Measurements from ENCODE around the gene GALK2. TPM values are rescaled to one million over a fixed set of nuclear protein-coding genes. Genes with fewer than 3 reads are reported as not detected.

Gene GALK2
- total RNA-seq, 2 experiments from 2014 or later, result 27.9 to 31.5 TPM

DNA sequence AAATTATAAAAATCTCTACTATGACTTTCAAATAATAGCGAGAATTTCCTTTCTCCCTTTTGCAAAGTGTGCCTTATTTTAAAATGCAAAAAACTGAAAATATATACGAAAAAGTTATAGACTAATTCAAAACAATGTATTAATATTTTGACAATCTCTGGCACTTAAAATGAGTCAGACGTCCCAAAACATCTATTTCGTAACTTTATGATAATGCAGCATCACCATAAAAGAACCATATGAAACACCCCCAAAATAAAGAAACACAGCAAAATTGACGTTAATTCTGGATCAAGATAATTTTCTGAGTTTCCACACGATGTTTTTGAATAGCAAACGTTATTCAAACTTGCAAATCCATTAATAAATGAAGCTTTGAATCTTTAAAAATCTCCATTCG is 15.7 kb upstream of the GALK2 start:
- no TSS peak for BruUV-seq (replicated peaks)
- no peak for DNase-seq (ENCODE audit: low spot score)
- Histone ChIP-seq H3K36me3 (ENCODE audit: insufficient read depth, low read length) (peaks cover 22% of the 10 kb centered on the region), H3K4me3 (ENCODE audit: low read depth, low read length, poor library complexity, severe bottlenecking) (peak overlapping the region; percentile 95), H2AFZ (ENCODE audit: low read length) (no peak overlapping the region), H3K9me2 (ENCODE audit: insufficient read depth, low read length) (no peaks in the 10 kb centered on the region), H3K9me3 (ENCODE audit: low read length) (no peaks in the 10 kb centered on the region), H3K27ac (ENCODE audit: low read depth, low read length, poor library complexity, severe bottlenecking) (peak overlapping the region; percentile 53), H3K4me1 (ENCODE audit: insufficient read depth, low read length, poor library complexity, severe bottlenecking) (peaks cover 13% of the 10 kb centered on the region), H3K4me2 (ENCODE audit: low read length) (peak overlapping the region; percentile 69), H4K20me1 (ENCODE audit: insufficient read depth, low read length) (peaks cover 16% of the 10 kb centered on the region), H3K79me2 (ENCODE audit: insufficient read depth, low read depth, low read length) (peaks cover 82% of the 10 kb centered on the region)
- intact Hi-C loops (cut with micrococcal nuclease; ENCODE audit: unreplicated experiment), result loop anchor here (2.0 kb wide), 2 partner anchors 108 to 466 kb away; partner anchors contain the start of genes DTWD1, FAM227B and SECISBP2L
- TF ChIP-seq EZH2phosphoT487 (IDR thresholded peaks at IDR 0.05; ENCODE audit: borderline replicate concordance, low read depth, low read length), result no peak
- TF ChIP-seq, protein P1, sequence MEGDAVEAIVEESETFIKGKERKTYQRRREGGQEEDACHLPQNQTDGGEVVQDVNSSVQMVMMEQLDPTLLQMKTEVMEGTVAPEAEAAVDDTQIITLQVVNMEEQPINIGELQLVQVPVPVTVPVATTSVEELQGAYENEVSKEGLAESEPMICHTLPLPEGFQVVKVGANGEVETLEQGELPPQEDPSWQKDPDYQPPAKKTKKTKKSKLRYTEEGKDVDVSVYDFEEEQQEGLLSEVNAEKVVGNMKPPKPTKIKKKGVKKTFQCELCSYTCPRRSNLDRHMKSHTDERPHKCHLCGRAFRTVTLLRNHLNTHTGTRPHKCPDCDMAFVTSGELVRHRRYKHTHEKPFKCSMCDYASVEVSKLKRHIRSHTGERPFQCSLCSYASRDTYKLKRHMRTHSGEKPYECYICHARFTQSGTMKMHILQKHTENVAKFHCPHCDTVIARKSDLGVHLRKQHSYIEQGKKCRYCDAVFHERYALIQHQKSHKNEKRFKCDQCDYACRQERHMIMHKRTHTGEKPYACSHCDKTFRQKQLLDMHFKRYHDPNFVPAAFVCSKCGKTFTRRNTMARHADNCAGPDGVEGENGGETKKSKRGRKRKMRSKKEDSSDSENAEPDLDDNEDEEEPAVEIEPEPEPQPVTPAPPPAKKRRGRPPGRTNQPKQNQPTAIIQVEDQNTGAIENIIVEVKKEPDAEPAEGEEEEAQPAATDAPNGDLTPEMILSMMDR (conservative IDR thresholded peaks at IDR 0.05; ENCODE audit: low read length), result no peak
- POLR2A ChIA-PET, result interaction anchor here (0.6 to 3.3 kb wide), 5 partner anchors 9 to 1610 kb away, joined by 3 to 27 read pairs (median 3); partner anchors contain the start of genes EID1 and GALK2
- CTCF ChIA-PET (ENCODE audit: unreplicated experiment), result no interaction called here

DNA sequence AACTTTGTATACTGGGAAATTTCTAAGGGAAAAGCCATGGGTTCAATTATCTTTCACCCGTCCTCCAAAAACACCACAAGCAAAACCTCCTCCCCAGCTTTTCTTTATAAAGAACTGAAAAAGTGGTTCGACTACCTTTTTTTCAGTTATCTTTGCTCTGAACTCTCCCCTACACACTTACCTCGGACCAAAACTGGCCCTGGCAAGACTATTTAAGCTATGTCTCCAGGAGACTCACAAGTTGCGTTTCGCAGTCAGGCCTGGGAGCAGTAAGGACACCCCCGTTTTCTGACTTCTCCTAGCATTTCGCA is 15.3 kb upstream of the GALK2 start:
- H2AFZ ChIP-seq (ENCODE audit: low read length), result peak overlapping the region; percentile 43; the same call in 1 of the 2 replicates
- peaks cover 13% of the 10 kb centered on the region for H3K4me1 ChIP-seq (ENCODE audit: insufficient read depth, low read length, poor library complexity, severe bottlenecking)
- H3K79me2 ChIP-seq (ENCODE audit: insufficient read depth, low read depth, low read length), result peaks cover 78% of the 10 kb centered on the region
- BruUV-seq (replicated peaks), result no TSS peak
- no peaks in the 10 kb centered on the region for H3K9me3 ChIP-seq (ENCODE audit: low read length)
- peaks cover 19% of the 10 kb centered on the region for H3K36me3 ChIP-seq (ENCODE audit: insufficient read depth, low read length)
- no peaks in the 10 kb centered on the region for H3K9me2 ChIP-seq (ENCODE audit: insufficient read depth, low read length)
- H3K4me2 ChIP-seq (ENCODE audit: low read length), result peak overlapping the region; percentile 69
- POLR2A ChIA-PET, result interaction anchor here (0.6 to 3.3 kb wide), 6 partner anchors 9 to 1610 kb away, joined by 3 to 27 read pairs (median 4); partner anchors contain the start of genes EID1 and GALK2
- intact Hi-C loops (cut with micrococcal nuclease; ENCODE audit: unreplicated experiment), result loop anchor here (2.0 kb wide), 2 partner anchors 108 to 466 kb away; partner anchors contain the start of genes DTWD1, FAM227B and SECISBP2L
- H4K20me1 ChIP-seq (ENCODE audit: insufficient read depth, low read length), result peaks cover 12% of the 10 kb centered on the region
- CTCF ChIA-PET (ENCODE audit: unreplicated experiment), result no interaction called here
- no peak for TF ChIP-seq EZH2phosphoT487 (IDR thresholded peaks at IDR 0.05; ENCODE audit: borderline replicate concordance, low read depth, low read length)
- TF ChIP-seq, protein P1 (conservative IDR thresholded peaks at IDR 0.05; ENCODE audit: low read length), result no peak
- no peak for DNase-seq (ENCODE audit: low spot score)
- peak overlapping the region; percentile 95 for H3K4me3 ChIP-seq (ENCODE audit: low read depth, low read length, poor library complexity, severe bottlenecking)
- peak overlapping the region; percentile 53 for H3K27ac ChIP-seq (ENCODE audit: low read depth, low read length, poor library complexity, severe bottlenecking)

Data from OCI-LY7 (cell line).